Inflammatory macrophage (primary cell): ENCODE data around the gene SGSM1.

Source experiments
- DNase-seq, 2 donors: peaks; one replicate each; pipeline ENCODE4 v3.0.0-alpha.2; 2020 to 2022
- total RNA-seq, 18 experiments: gene quantifications; one replicate each; lab custom pipeline; 2026; ENCODE audit warnings: mixed read lengths in 6 of 18, inconsistent platforms in 2 of 18; lab: John Stamatoyannopoulos, UW

Gene SGSM1, protein sequence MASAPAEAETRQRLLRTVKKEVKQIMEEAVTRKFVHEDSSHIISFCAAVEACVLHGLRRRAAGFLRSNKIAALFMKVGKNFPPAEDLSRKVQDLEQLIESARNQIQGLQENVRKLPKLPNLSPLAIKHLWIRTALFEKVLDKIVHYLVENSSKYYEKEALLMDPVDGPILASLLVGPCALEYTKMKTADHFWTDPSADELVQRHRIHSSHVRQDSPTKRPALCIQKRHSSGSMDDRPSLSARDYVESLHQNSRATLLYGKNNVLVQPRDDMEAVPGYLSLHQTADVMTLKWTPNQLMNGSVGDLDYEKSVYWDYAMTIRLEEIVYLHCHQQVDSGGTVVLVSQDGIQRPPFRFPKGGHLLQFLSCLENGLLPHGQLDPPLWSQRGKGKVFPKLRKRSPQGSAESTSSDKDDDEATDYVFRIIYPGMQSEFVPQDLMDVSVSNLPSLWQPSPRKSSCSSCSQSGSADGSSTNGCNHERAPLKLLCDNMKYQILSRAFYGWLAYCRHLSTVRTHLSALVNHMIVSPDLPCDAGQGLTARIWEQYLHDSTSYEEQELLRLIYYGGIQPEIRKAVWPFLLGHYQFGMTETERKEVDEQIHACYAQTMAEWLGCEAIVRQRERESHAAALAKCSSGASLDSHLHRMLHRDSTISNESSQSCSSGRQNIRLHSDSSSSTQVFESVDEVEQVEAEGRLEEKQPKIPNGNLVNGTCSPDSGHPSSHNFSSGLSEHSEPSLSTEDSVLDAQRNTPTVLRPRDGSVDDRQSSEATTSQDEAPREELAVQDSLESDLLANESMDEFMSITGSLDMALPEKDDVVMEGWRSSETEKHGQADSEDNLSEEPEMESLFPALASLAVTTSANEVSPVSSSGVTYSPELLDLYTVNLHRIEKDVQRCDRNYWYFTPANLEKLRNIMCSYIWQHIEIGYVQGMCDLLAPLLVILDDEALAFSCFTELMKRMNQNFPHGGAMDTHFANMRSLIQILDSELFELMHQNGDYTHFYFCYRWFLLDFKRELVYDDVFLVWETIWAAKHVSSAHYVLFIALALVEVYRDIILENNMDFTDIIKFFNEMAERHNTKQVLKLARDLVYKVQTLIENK
- total RNA-seq: 0 to 0.24 (median 0.07) reads per million in 18 experiments

DNA sequence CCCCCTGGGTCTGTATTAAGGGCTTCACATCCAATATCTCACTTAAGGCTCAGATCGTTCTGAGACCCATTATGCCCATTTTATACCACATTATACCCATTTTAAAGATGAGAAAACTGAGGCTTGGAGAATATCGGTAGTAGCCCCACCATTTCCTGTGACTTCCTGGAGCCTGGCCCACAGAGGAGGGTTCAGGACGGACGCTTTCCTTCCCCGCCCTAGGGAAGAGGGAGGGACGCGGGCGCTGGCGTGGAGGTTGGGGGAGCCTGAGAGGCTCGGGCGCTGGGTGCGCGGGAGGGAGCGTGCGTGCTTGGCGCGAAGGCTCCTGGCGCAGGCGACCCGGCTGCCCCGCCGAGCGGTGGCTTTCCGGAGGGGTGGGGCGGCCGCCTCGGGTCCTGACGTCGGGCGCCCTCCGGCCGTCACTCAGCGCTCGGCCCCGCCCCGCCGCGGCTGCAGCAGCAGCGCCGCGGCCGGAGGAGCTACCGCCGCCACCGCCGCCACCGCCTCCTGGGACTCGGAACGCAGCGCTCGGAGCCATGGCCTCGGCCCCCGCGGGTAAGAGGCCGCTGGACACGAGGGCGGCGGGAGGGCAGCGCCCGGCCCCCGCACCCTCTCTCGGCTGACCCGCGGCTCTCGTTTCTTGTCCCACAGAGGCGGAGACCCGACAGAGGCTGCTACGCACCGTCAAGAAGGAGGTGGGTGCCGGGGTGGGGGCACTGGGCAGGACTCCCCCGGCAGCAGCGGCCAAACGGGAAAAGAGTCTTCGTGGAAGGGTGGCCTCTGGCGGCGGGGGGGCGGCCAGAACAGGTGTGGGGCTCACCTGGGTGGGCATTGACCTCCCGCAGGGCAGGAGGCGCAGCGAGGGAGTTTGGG is at the start of gene SGSM1:
SGSM1 (plus strand) TSS at position 422 of the 873 bp plus-strand sequence; CDS start at position 537, 115 bp downstream.
- peak; percentile 52 to 72 for DNase-seq

DNA sequence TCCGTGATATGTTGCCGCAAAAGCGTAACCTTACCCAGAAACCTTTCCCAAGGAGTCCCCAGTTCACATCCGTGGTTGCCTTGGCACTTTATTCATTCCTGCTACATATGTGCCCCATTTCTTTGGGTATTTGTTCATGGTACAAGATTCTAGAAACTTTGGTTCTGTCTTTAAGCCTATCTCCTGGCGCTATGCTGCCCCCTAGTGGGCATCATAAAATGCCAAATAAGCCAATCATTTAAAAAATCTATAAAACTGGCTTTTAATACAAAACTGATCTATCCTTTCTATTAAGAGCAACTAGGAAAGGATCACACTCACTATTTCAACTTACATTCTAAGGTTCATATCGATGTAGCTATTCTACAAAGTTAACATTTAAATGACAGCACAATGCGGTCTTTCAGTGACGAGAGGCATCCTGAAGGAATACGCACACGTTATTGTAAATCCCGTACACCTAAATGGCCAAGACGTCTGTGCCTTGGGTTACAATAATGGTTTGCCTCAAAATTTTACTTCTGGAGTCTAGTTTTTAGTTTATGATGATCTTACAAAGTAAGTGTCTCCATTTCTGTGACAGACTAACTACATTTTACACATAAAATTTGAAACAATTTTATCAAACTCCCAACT is 47.7 kb upstream of the SGSM1 start:
- DNase-seq: peak; percentile 57 to 67

DNA sequence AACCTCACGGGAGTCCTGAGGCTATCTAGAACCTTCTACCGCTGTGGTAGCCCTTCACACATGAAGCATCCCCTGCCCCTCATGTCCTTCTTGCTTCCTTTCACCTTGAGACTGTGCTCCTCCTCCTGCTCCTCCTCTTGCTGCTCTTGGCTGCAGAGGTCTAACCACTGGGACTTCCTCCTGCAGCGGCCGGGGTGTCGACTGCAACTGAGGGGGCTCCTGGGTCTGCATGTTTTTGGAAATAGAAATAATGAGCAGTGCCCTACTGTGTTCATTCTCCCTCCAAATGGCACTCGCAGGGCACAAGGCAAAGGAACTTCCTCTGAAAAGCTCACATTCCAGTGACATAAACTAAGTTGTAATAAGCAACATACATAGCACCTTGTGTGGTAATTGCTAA is 46.2 kb upstream of the SGSM1 start:
- no peak for DNase-seq

DNA sequence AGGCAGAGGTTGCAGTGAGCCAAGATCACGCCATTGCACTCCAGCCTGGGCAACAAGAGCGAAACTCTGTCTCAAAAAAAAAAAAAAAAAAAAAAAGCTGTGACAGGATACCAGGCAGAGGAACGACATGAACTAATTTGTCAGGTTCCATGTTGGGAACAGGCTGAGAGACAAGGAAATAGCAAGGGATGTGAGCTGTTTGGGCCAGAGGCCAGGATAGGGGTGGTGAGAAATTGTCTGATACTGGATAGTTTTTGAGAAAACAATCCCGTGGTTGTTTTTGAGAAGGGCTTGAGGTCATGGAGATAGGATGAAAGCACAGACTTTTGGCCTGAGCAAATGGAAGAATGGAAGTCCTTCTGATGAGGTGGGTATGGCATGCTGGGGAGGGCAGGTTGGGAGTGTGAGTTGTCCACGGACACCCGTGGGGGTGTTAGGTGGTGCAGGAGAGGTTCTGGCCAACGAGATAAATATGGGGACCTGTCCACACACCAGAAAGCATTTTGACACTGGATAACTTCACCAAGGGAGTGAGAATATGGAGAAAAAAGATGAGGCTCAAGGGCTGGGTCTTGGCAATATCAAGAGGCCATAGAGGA is 45.2 kb upstream of the SGSM1 start:
- DNase-seq: no peak

DNA sequence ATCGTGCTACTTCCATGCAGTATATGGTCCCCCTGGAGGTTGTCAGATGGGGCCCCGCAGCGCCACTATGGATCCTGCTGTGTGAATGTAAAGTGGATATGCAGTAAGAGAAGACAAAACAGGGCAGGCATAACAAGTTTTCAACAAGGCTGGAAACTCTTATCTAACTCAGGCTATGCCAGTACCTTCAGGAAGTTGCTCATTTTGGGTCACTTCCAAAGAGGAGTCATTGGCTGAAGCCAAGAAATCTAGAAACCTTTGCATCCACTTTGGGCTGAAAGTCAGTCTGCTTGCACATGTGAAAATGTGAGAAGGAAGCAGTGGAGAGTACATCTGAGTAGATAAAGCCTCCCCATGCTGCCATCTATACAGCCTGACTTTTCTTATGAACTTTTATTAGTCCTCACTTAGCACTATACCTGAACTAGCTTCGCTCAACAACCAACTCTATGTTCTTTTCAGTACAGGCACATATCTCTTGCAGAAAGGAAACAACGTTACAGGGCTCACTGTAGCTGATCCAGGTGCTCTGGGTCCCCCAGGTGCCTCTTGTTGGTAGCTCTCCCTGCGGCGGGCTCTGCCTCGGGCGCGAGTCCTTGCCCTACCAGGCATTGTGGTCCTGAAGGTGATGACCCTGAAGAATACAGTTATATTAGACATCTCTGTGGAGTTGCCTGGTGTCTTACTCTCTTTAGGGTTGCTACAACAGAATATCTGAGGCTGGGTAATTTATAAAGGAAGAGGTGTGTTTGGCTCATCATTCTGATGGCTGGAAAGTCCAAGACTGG is 43.9 kb upstream of the SGSM1 start:
- no peak for DNase-seq

DNA sequence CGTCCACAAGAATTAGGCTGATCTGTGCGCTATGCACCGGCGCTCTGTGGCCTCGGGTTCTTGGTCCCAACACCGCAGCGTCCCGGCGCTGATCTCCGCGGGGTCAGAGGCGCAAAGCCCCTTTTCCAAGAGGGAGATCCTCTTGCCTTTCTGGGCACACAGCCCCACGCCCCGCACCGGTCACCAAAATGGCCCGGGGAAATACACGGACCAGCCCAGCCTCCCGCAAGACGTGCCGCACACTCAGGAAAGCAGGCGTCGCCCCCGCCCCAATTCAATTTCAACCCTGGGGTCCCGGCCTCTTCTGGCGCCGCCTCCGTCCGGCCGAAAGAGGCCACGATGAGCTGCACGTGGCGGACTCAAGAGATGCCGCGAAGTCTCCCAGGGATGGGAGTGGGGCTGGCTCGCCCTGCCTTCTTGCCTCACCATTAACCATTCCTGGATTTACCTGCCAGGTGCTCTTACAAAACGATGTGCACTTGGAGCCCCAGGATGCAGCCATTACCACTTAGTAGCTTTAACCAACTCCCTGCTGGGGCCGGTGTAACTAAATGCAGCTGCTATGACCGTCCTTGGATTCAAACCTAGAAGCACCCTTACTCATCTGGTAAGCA is 42.0 kb upstream of the SGSM1 start:
- DNase-seq: no peak

DNA sequence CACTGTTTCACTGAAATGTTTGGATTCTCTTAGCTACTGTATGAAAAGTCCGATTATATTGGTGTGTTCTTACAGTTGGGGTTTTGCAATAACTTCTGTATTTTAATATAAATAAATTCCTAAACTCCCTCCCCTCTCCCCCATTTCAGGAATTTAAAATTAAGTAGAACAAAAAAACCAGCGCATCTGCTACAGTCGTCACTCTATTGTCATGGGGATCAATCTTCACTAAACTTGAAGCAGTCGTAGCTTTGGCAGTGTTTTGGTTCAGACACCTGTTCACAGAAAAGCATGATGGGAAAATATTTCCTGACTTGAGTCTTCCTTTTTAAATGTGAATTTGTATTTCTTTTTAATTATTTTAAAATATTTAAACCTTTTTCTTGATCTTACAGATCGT is 40.8 kb upstream of the SGSM1 start:
- DNase-seq: no peak

DNA sequence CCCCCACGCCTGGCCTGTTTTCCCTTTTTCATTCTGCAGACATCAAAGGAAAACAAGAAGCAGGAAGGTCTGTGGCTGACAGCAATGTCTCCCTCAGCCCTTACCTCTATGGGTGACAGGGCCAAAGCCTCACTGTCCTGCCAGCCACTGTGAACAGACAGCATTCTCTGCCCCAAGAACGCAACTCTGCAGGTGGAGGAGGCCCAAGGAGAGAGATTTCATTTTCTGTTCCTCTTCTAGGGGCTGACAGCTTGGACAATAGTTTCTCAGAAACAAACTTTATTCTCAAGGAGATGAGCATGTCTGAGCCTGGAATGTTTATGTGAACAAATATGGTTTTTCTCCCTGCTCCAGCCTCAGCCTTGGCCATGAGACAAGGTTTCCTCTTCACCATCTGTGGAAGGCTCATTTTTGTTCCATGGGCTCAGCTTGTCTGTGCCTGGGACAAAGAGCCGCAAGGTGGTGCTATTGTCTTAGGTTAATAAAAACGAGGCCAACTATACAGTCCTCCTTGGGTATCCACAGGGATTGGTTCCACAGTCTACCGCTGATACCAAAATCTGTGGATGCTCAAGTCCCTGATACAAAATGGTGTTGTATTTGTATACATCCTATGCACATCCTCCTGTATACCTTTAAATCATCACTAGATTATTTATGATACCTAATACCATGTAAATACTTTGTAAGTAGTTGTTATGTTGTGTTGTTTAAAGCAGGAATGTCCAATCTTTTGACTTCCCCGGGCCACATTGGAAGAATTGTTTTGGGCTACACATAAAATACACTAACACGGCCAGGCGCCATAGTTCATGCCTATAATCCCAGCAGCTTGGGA is 37.3 kb upstream of the SGSM1 start:
- DNase-seq: peak; percentile 35 to 48

DNA sequence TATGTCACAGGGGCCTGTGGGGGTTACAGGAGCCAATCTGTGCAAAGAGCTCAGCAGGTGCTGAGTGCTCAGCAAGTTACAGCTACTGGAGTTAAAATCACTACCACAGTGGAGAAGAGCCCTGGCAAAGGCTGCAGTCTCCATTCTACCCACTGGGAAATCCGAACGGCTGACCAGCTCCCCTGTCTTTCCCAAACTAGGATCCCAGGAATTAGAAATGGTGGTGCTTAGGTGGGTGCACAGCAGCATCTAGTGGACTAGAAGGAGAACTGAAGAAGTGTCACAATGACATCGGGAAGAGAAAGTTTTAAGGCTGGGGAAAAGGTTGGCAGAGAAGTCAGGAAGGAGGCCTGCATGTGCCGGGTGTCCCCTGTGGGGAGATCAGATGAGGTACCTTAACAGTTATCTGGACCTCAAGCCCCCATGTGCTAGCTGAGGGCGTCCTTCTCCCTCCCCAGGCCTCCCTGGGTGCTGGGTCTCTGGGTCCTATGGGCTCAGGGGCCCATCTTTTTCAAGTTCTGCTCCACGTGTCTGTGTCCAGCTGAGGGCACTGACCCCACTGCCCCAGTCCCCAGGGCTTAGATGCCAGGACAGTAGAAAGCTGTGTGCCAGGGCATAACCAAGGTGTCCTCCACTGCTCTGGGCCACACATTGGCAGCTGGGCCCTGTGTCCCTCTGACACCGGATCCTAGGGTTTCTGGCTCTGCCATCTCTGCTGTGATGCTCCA is 33.4 kb upstream of the SGSM1 start:
- DNase-seq: no peak

DNA sequence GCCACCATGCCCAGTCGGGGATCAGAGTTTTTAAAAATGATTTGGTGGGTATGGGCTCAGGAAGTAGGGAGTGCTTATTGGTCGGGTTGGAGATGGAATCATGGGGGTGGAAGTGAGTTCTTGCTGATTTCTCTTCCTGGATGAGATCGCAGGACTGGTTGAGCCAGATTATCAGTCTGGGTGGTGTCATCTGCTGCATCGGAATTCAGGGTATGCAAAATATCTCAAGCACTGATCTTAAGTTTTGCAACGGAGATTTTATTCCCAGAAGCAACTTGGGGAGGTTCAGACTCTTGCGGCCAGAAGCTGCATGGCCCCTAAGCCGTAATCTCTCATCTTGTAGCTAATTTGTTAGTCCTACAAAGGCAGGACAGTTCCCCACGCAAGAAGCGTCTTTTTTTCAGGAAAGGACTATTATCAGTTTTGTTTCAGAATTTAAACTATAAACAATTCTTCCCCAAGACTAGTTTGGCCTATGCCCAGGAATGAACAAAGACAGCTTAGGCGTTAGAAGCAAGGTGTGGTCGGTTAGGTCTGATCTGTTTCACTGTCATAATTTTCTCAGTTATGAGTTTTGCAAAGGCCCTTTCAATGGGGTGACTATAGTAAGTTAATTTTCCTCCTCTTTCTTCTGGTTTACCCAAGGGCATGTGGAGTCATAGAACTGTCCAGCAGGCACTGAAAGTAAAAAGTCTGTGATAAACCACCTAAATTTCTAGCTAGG is 30.1 kb upstream of the SGSM1 start:
- no peak for DNase-seq

DNA sequence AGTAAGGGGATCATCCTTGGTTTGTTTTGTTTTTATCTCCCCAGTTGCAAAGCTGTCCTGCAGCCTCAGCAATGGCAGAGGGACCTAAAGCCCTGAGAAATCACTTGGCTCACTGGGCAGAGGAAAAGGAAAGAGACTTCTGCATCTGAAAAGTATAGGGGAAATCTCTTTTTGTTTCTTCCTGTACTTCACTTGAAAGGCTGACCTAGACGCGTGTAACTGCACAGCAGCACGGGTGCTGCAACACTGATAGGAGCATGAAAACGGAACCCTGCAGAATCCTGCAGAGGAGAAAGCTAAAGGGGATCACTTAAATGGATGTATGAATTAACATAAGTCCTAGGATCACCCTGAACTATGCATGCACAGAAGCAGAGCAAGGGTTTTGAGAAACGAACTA is 29.5 kb upstream of the SGSM1 start:
- DNase-seq: no peak

DNA sequence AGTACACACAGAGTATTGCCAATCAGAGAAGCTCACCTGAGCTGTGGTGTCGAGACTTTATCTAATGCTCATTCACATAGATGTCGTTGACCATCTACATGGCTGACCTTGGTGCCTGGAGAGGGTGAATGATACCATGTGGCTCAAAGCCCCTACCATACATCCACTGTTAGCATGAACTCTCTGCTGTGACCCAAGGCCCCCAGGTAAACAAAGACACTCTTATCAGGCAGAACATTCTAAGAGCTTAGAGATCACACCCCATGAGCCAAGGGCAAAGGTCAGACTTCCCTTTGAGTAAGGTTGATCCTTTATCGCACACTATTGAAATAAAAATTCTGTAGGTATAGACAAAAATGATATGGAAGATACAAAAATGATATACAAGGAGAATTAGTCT is 16.5 kb upstream of the SGSM1 start:
- no peak for DNase-seq

DNA sequence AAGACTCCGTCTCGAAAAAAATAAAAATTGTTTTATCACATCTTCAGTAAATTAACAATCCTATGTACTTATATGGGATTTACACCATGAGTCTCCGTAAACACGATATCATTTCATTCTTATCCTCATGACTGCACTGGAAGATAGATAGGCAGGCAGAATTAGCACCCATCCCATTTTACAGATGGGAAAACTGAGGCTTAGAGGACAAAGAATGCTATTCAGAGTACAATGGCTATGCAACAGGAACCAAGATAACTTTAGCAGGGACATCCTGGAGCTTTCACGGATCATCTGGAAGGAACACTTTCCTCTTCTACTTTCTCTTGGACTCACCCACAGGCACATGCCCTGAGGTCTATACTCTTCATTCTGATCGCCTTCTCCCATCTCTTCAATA is 14.6 kb upstream of the SGSM1 start:
- DNase-seq: no peak

DNA sequence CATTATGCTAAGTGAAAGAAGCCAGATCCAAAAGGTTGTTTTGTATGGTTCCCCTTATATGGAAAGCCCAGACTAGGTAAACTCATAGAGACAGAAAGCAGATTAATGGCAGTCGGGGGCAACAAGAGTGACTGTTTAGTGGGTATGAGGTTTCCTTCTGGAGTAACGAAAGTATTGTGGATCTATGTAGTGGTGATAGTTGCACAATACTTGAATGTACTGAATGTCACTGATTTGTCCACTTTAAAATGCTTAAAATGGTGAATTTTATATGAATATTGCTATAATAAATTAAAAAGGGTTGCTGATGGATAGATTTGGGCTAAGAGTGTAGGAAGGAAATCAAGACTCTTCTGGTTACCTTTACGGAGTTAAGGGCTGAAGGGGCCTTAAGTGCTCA is 10.0 kb upstream of the SGSM1 start:
- no peak for DNase-seq

DNA sequence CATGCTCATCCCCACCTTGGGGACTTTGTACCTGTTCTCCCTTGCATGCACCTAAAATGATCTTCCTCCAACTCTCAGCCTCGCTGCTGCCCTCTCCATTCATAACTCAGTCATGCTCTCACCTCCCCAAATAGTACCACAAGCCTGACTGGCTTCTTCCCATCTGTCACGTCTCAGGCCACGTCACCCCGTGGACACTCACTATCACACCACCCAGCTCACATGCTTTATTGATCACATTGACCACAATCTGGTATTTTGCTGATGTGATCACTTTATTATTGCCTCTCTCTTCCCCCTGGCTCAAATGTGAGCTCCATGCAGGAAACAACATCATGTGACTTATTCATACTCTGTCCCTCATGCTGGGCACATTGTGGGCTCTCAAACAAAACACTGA is 9.2 kb upstream of the SGSM1 start:
- no peak for DNase-seq

DNA sequence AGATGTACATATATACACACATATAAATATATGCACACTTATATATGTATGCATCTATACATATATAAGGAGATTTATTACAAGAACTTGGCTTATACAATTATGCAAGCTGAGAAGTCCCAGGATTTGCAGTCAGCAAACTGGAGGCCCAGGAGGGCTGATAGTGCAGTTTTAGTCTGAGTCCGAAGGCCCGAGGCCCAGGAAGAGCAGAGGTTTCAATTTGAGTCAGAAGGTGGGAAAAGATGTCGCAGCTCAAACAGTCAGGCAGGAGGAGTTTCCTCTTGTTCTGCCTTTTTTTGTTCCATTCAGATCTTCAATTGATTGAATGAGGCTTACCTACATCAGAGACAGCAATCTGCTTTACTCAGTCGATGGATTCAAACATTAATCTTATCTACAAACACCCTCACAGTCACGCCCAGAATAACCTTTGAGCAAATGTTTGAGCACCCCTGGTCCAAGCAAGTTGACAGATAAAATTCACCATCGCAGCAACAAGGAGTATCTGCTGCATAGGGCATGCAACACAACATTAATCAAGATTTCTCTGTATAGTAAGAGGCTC is 4.0 kb upstream of the SGSM1 start:
- no peak for DNase-seq

DNA sequence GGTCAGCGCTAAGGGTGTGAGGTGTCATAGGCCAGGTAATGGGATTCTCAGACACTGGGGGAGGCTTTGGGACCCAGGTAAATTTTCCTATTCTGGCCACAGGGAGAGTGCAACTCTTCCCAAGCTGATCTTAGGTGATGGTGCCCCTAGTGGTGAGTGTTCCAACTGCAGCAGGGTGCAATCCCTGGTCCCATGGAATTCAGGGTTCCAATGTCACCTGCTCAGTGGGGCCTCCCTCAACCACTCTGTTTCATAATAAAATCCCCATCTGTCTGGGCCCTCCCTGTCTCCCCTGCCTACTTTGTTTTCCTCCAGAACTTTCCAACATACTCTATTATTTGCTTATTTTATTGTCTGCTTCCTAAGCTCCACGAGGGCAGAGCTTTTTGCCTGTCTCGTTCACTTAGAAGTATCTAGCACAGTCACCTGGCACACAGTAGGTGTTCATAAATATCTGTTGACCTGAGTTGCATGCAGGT is 2.9 kb upstream of the SGSM1 start:
- DNase-seq: peak; percentile 27 to 50
